Mucosa of stomach (tissue), 1 donor: ENCODE measurements around the gene INO80.

Experiments used
- H3K27me3 ChIP-seq: one replicate; pipeline ENCODE4 v1.7.0; 2013; ENCODE audit warnings: mild to moderate bottlenecking, low read length; ENCODE audit not compliant: control insufficient read depth, insufficient read depth
- H3K36me3 ChIP-seq: one replicate; pipeline ENCODE4 v1.7.0; 2013; ENCODE audit warnings: low read length; ENCODE audit not compliant: control insufficient read depth, insufficient read depth
- H3K4me1 ChIP-seq: one replicate; pipeline ENCODE4 v1.7.0; 2013; ENCODE audit warnings: mild to moderate bottlenecking, low read length; ENCODE audit not compliant: control insufficient read depth, insufficient read depth
- H3K4me3 ChIP-seq: one replicate; pipeline ENCODE4 v1.7.0; 2013; ENCODE audit warnings: low read length
- H3K9ac ChIP-seq: one replicate; pipeline ENCODE4 v1.7.0; 2013; ENCODE audit warnings: mild to moderate bottlenecking, low read length, moderate library complexity
- H3K9me3 ChIP-seq: one replicate; pipeline ENCODE4 v1.7.0; 2013; ENCODE audit warnings: mild to moderate bottlenecking, low read length, moderate library complexity; ENCODE audit not compliant: control insufficient read depth
- donor health status: Pancreatic carcinoma.

INO80 gene

DNA sequence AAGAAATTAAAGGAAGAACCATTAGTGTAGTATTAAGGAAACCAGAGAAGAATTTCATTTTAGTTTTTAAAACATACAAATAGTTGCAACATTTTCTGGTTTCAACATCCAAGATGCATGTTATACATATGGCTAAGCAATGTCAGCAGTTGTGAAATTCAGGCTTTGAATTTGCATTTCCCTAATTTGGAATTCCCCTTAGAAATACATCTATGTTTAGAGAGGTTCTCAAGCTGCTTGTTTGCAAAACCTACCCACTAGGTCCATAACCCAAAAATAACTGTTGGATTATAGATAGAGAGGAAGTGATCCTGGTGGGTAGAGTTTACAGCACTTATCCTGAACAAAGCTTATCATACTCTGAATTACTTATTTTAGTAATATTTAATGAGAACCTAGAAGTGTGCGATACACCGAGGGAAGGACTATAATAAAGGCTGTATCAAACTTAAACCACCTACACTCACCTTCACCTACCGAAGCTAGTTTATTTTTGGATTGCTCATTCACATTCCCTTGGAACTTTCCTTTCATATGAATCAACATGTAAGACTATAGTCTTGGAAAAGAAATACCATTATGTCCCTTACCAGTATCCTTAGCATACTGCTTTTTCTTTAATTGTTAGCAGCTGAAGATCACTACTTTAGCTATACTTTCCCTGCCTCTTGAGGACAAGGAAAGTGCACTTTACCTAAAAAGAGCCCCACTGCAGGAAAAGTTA, 102.2 kb downstream of the INO80 start:
- Histone ChIP-seq H3K9ac (no peak overlapping the region), H3K27me3 (no peaks in the 10 kb centered on the region), H3K36me3 (no peaks in the 10 kb centered on the region), H3K4me1 (peaks cover 12% of the 10 kb centered on the region), H3K9me3 (no peaks in the 10 kb centered on the region), H3K4me3 (no peak overlapping the region)

DNA sequence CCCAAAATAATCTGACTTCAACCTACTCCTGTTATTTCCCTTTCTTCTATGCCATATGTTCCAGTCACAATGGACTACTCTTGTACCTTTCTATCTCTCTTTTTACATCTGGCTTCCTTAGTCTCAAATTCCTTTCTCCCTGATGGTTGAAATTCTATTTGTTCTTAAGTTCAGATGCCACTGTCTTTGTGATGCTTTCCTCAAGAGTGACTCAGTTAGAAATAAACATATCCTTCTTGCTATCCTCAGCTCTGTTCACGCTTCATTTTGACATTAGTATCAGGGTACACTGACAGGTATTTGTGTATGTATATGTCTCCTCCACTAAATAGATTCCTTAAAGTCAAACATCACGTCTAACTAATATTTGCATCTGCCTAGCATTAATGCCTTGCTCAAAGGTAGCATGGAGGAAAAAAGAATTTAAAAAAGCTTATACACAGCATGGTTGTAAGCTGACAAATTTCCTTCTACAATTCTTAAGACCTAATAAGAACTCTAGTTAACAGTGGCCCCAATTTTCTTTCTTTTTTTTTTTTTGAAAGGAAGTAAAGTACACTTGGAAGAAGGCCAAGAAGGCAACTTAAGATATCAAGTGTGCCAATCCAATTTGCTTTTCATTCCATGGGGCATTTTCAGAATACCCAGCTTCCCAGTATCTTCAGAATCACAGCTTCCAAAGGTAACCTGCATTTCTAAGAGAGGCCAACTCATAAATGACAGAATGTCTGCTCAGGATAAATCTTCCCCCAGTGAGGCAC, 104.8 kb downstream of the INO80 start:
- Histone ChIP-seq H3K4me1 (peaks cover 6% of the 10 kb centered on the region), H3K9me3 (no peaks in the 10 kb centered on the region), H3K9ac (no peak overlapping the region), H3K27me3 (no peaks in the 10 kb centered on the region), H3K36me3 (no peaks in the 10 kb centered on the region), H3K4me3 (no peak overlapping the region)

DNA sequence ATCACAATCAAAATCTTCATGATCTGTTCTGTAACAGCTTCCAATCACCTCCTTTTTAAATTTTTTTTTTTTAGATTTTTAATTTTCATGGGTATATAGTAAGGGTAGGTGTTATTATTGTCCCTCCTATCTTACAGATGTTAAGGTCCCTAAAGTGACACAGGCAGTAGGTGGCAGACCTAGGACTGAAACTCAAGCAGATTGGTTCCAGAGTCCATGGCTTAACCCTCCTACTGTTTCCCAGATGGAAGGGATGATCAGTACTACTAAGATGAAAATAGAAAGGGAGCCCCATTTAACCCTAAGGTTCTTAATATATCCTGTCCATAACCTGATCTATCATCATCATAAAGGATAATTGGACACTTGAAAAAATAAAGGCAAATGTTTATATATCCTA, 105.7 kb downstream of the INO80 start:
- Histone ChIP-seq H3K27me3 (no peaks in the 10 kb centered on the region), H3K4me3 (no peak overlapping the region), H3K36me3 (no peaks in the 10 kb centered on the region), H3K9ac (no peak overlapping the region), H3K4me1 (peaks cover 6% of the 10 kb centered on the region), H3K9me3 (no peaks in the 10 kb centered on the region)

DNA sequence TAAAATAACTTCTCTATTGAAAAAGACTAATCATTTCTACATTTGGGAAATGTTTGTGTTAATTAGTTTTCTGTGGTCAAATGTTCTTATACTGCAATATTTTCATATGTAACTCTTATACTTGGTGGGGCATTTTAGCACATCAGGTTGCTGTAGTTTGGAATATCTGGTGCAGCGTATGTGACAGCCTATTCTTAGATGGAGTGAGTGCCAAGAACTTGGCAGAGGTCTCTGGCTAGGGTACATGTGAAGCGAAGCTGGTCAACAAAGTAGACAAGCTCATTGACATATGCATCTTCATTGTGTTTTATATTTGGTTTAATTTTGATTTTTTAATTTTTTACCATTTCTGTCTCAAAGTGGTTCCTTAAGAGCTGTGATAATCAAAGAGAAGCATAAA, 109.6 kb downstream of the INO80 start:
- Histone ChIP-seq H3K4me1 (peaks cover 2% of the 10 kb centered on the region), H3K9ac (no peak overlapping the region), H3K36me3 (peaks cover 7% of the 10 kb centered on the region), H3K9me3 (no peaks in the 10 kb centered on the region), H3K27me3 (no peaks in the 10 kb centered on the region), H3K4me3 (no peak overlapping the region)

DNA sequence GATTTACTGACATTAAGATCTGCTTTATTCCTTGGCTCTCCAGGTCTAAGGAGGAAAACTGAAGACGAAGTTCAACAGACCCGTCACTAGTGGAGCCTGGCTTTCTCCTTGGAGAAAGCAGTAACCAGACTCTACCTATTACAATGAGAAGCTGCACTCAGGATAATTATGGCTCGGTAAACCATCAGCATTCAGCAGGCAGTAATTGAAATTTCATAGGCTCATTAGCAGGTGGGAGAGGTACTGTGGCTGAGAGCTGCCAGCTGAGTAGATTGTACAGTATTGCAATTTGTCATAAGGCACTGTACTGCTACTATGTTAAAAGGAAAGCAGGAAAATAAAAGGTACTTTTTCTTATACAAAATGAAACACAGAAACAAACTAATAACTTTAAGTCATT, 111.6 kb downstream of the INO80 start:
- no peaks in the 10 kb centered on the region for H3K9me3 ChIP-seq
- H3K36me3 ChIP-seq: peaks cover 7% of the 10 kb centered on the region
- peaks cover 6% of the 10 kb centered on the region for H3K4me1 ChIP-seq
- no peaks in the 10 kb centered on the region for H3K27me3 ChIP-seq
- no peak overlapping the region for H3K4me3 ChIP-seq
- H3K9ac ChIP-seq: no peak overlapping the region

DNA sequence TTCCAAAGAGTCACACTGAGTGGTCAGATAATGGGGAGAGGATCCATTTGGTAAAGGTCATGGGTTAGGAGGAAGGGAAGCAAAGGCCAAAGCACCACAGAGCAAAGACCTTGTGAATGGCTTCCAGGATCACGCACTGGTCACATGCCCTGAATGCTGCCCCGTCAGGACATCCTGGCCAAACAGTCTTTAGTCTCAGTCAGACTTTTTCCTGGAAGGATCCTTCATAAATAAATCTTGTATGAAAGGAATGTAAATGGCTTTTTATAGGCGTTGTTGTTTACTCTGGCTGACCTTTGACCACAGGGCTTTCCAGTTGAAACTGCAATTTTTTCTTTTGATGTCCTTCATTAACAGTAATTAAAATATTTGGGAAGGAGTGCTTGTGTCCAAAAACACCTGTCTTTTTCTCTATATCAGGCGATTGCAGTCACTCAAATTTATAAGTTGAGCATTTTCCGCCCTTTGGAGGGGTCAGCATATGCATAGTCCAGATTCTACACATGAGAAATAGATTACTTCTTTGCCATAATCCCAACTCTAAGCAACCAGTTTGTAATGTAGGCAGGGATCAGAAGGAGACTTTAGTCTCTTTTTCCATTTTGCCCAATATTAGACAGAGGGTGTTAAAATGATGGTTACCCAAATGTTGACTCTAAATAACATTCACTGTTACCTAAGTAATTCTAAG, 114.4 kb downstream of the INO80 start:
- Histone ChIP-seq H3K9me3 (no peaks in the 10 kb centered on the region), H3K36me3 (peaks cover 7% of the 10 kb centered on the region), H3K4me1 (peaks cover 6% of the 10 kb centered on the region), H3K9ac (no peak overlapping the region), H3K4me3 (no peak overlapping the region), H3K27me3 (no peaks in the 10 kb centered on the region)

DNA sequence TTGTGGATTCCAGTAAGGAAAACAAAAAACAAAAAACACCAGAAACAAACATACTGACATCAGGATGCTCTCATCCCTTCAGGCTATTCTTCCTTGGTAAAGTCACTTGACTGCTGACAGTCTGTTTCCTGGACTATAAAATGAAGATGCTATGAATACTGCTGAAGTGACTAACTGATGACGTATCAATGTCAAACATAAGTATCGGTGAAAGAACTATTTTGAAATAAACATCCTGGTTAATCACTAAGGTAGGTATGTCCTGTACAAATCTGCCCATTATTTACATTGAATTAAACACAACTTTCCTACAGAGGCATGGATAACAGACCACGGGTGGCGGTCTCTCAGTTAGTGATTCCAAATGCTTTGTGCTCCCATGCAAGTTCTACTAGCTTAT, 116.9 kb downstream of the INO80 start:
- Histone ChIP-seq H3K4me1 (peaks cover 6% of the 10 kb centered on the region), H3K4me3 (no peak overlapping the region), H3K27me3 (no peaks in the 10 kb centered on the region), H3K36me3 (peaks cover 6% of the 10 kb centered on the region), H3K9me3 (no peaks in the 10 kb centered on the region), H3K9ac (no peak overlapping the region)

DNA sequence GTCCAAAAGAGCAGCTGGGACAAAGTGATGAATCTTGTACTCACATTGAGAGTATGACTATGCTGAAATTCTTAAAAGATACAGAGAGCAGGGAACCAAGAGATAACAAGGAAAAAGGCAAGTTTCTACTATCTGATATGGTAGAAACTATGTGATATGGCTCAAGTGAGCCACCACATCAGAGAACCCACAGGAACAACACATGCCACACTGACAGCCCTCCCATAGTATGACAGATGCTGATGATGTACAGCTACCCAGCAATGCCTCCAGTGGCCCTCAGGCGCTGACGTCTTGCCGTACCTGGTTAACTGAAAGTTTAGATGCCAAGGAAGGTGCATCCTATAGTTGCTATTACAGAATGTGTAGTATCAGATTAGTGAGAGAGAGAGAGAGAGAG, 120.4 kb downstream of the INO80 start:
- Histone ChIP-seq H3K27me3 (no peaks in the 10 kb centered on the region), H3K4me3 (no peak overlapping the region), H3K9ac (no peak overlapping the region), H3K36me3 (peaks cover 6% of the 10 kb centered on the region), H3K9me3 (no peaks in the 10 kb centered on the region), H3K4me1 (no peaks in the 10 kb centered on the region)

DNA sequence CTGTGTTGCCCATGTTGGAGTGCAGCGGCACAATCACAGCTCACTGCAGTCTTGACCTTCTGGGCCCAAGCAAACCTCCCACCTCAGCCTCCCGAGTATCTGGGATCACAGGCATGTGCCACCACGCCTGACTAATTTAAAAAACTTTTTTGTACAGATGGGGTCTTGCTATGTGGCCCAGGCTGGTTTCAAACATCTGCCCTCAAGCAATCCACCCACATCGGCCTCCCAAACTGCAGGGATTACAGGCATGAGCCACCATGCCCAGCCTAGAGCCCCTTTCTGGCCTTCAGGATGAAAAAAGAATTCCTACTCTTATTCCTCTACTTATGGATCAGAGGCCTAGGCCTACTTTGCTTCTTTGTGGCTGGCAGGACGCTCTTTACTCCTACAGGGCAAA, 123.3 kb downstream of the INO80 start:
- Histone ChIP-seq H3K9me3 (no peaks in the 10 kb centered on the region), H3K36me3 (peaks cover 6% of the 10 kb centered on the region), H3K4me1 (no peaks in the 10 kb centered on the region)

DNA sequence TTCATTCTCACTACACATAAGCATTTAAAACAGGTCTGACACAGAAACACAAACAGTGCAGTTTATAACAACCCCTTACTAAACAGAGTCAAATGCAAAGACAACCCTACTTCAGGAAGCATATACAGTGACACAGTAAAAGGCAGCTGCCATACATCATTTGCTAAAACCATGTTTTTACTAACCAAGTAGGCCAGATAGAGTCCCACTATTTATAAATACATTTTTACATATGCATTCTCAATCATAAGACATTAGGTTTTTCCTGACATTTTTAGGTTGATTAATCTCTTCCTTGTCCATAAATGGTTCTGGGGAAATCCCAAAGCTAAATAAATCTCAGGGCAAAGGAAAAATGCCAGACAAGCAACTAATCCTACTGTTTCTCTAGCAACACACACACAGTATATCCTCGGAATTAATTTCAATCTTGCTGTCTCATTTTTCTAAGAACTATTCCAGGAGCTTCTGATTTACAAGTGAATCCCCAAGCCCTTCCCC, 123.8 kb downstream of the INO80 start:
- Histone ChIP-seq H3K9me3 (no peaks in the 10 kb centered on the region), H3K27me3 (no peaks in the 10 kb centered on the region), H3K36me3 (peaks cover 8% of the 10 kb centered on the region), H3K4me3 (no peak overlapping the region), H3K4me1 (no peaks in the 10 kb centered on the region), H3K9ac (no peak overlapping the region)

More for the DNA sequence above, 123.3 kb downstream of the INO80 start:
- H3K4me3 ChIP-seq: no peak overlapping the region
- H3K9ac ChIP-seq: peak overlapping the region; percentile 41
- H3K27me3 ChIP-seq: no peaks in the 10 kb centered on the region

DNA sequence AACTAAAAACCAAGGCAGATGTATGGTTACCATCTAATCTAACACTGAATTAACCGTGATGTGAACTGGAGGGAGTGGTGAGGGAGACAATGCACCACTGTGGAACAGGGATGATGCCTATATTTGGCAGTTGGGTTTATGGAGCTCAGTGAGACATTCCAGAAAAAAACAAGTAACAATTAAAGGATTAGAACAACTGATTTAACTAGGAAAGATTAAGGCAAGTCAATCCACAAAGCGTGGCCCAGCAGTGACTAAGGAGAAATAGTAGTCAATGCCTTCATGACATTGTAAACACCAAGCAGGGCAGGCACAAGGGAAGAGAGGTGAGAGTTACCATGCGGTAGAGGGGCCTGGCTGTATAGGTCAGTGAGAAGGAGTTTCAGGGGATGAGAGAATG, 124.7 kb downstream of the INO80 start:
- Histone ChIP-seq H3K9me3 (no peaks in the 10 kb centered on the region), H3K4me1 (no peaks in the 10 kb centered on the region), H3K9ac (no peak overlapping the region), H3K36me3 (peaks cover 16% of the 10 kb centered on the region), H3K27me3 (no peaks in the 10 kb centered on the region), H3K4me3 (no peak overlapping the region)

DNA sequence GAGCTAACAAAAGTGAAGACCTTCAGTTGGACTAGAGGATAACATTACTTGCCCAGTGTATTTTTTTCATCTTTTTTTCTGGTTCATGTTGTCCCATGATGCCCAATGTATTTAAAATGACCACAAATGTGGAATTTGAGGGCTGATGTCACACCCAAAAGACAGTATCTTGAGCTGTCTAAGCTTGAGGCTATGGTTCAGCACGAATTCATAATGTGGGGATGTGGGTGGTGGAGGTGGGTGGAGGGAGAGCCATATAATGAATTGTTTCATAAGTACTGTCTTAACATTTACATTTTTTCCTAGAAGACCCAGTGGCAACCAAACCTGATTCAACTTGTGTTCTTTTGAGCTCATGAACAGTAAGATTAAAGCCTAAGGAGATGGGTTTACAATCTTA, 125.3 kb downstream of the INO80 start:
- peaks cover 15% of the 10 kb centered on the region for H3K36me3 ChIP-seq

More for the DNA sequence above, 125.3 kb downstream of the INO80 start:
- H3K4me1 ChIP-seq: no peaks in the 10 kb centered on the region
- no peak overlapping the region for H3K9ac ChIP-seq
- no peaks in the 10 kb centered on the region for H3K9me3 ChIP-seq
- H3K27me3 ChIP-seq: no peaks in the 10 kb centered on the region
- no peak overlapping the region for H3K4me3 ChIP-seq
